Muscle of leg (tissue), 11 donors: ENCODE measurements around the gene CDC73. TPM values are rescaled to one million over a fixed set of nuclear protein-coding genes. Genes with fewer than 3 reads are reported as not detected.
A peak's percentile ranks its signal among the peaks of the same experiment; 100 is the strongest.
"Not testable (repeated sequence)": the region's sequence is repeated elsewhere in the genome, so short reads cannot be mapped to it uniquely, and the experiment has no call there.

Source experiments
- DNase-seq: peaks from one replicate; pipeline ENCODE4 v3.0.0; 2013
- H3K27ac ChIP-seq: one replicate; pipeline ENCODE4 v1.5.1; 2013; ENCODE audit warnings: mild to moderate bottlenecking, low read length, control low read depth
- H3K27me3 ChIP-seq: one replicate; pipeline ENCODE4 v1.6.1; 2013; ENCODE audit warnings: low read length; ENCODE audit not compliant: control insufficient read depth, insufficient read depth
- H3K36me3 ChIP-seq: one replicate; pipeline ENCODE4 v1.6.1; 2013; ENCODE audit warnings: low read length; ENCODE audit not compliant: control insufficient read depth, insufficient read depth
- H3K4me1 ChIP-seq: one replicate; pipeline ENCODE4 v1.6.1; 2013; ENCODE audit warnings: low read length; ENCODE audit not compliant: control insufficient read depth, insufficient read depth
- H3K4me3 ChIP-seq: one replicate; pipeline ENCODE4 v1.5.1; 2013; ENCODE audit warnings: low read length, control low read depth
- H3K9me3 ChIP-seq: replicated peaks from 2 replicates; pipeline ENCODE4 v1.6.1; 2013; ENCODE audit warnings: low read depth, low read length; ENCODE audit not compliant: control insufficient read depth
- WGBS: methylation state at CpG from one replicate; pipeline ENCODE4 v1.1.5; 2013; ENCODE audit warnings: missing lambda C conversion rate; ENCODE audit not compliant: insufficient coverage; 5-methylcytosine and 5-hydroxymethylcytosine counted together
- polyA plus RNA-seq, 8 donors: library from polyadenylated mRNA; unstranded; fragments of 120-200 nt; gene quantifications; one replicate each; pipeline versions ENCODE4 v1.2.1 to v1.2.3, GENCODE V29; 2013; ENCODE audit warnings: inconsistent platforms in 1 of 8, low replicate concordance in 1 of 8; ENCODE audit not compliant: insufficient read length in 8 of 8, insufficient read depth in 1 of 8
- total RNA-seq: library from RNA; stranded (reverse); fragments of 120-200 nt; gene quantifications from one replicate; pipeline ENCODE4 v1.2.4, GENCODE V29; 2013

Gene CDC73
- total and polyA plus RNA-seq, 9 donors, result 13.8 to 30.2 (median 25.9) TPM

DNA sequence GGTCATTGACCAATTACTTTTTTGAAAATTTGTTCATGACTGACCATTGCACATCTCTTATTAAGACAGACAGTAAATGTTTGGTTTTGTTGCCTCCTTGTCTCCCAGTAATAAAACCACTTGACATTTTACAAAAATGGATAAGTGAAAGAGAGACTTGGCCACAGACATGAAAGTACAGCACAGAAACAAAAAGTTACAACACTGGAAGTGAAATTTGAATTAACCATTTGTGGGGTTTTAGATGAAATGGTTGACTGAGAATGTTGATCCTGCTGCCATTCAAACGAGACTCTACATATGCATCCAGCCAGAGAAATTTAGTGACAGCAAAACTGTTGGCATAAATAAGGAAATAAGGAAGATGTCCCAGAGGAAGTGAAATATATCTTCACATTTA is 143.9 kb downstream of the CDC73 start:
- Histone ChIP-seq H3K36me3 (no peaks in the 10 kb centered on the region), H3K4me3 (no peak overlapping the region), H3K4me1 (no peaks in the 10 kb centered on the region), H3K27ac (no peak overlapping the region), H3K9me3 (no peaks in the 10 kb centered on the region), H3K27me3 (no peaks in the 10 kb centered on the region)
- no peak for DNase-seq
- no CpG with 5 or more reads among the region's 1 CpG for WGBS

DNA sequence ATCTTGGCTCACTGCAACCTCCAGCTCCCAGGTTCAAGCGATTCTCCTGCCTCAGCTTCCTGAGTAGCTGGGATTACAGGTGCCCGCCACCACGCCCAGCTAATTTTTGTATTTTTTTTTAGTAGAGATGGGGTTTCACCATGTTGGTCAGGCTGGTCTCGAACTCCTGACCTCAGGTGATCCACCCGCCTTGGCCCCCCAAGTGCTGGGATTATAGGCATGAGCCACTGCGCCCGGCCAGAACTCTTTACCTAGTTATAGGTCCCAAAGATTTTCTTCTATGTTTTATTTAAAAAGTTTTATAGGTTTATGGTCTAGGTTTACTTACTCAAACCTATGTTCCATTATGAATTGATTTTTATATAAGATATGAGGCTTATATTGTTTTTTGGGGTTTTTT is 145.0 kb downstream of the CDC73 start:
- H3K36me3 ChIP-seq, DNase-seq, H3K27me3 ChIP-seq, H3K4me1 ChIP-seq, H3K9me3 ChIP-seq, H3K27ac ChIP-seq, H3K4me3 ChIP-seq: not testable (repeated sequence)
- WGBS, result 80% methylated on average over 1 of the region's 7 CpGs

DNA sequence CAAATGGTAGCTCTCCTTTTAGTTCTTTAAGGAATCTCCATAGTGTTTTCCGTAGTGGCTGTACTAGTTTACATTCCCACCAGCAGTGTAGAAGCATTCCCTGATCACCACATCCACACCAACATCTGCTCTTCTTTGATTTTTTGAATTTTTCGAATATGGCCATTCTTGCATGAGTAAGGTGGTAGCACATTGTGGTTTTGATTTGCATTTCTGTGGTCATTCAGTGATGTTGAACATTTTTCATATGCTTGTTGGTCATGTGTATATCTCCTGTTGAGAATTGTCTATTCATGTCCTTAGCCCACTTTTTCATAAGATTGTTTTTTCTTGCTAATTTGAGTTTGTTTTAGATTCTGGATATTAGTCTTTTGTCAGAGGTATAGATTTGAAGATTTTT is 149.2 kb downstream of the CDC73 start:
- WGBS, result no CpG with 5 or more reads among the region's 2 CpGs
- no peak for DNase-seq
- H3K27ac ChIP-seq, result no peak overlapping the region

DNA sequence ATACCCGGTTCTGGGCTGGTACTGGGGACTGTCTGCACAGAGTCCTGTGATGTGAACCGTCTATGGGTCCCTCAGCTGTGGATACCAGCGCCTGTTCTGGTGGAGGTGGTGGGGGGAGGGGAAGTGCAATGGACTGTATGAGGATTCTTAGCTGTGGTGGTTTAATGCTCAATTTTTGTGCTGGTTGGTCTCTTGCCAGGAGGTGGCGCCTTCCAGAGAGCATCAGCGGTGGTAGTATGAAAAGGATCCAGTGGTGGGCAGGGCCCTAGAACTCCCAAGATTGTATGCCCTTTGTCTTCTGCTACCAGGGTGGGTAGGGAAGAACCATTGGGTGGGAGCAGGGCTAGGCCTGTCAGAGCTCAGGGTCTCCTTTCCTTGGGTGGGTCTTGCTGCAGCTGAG is 153.9 kb downstream of the CDC73 start:
- H3K27me3 ChIP-seq, result no peaks in the 10 kb centered on the region
- H3K36me3 ChIP-seq, result no peaks in the 10 kb centered on the region
- DNase-seq, result no peak
- peaks cover 6% of the 10 kb centered on the region for H3K9me3 ChIP-seq
- no peak overlapping the region for H3K4me3 ChIP-seq
- H3K4me1 ChIP-seq, result no peaks in the 10 kb centered on the region
- WGBS, result 86% methylated on average over 3 of the region's 5 CpGs
- no peak overlapping the region for H3K27ac ChIP-seq

More for the DNA sequence above, 149.2 kb downstream of the CDC73 start:
- Histone ChIP-seq H3K4me1 (no peaks in the 10 kb centered on the region), H3K4me3 (no peak overlapping the region), H3K27me3 (no peaks in the 10 kb centered on the region), H3K36me3 (no peaks in the 10 kb centered on the region), H3K9me3 (peaks cover 6% of the 10 kb centered on the region)

DNA sequence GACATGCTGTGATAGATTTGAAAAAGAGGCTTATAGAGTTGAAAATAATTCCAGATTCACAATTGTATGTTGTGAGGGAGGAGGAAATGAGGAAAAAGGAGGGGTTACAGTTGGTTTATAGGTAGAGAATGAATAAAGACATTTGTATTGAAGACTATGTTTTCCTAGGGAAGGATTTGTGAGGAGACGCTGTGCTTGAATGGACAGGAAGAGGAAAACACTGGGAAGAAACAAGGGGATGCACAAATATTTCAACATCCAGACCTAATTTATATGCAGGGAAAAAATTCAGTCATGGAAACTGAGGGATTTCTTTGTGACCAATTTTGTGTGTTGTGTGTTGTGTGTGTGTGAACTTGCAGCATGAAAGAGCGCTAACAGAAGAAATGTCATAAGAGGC is 157.1 kb downstream of the CDC73 start:
- DNase-seq, result no peak
- Histone ChIP-seq H3K27ac (no peak overlapping the region), H3K4me1 (no peaks in the 10 kb centered on the region), H3K36me3 (no peaks in the 10 kb centered on the region), H3K9me3 (peaks cover 2% of the 10 kb centered on the region), H3K27me3 (no peaks in the 10 kb centered on the region), H3K4me3 (no peak overlapping the region)
- WGBS, result no CpG with 5 or more reads among the region's 2 CpGs

DNA sequence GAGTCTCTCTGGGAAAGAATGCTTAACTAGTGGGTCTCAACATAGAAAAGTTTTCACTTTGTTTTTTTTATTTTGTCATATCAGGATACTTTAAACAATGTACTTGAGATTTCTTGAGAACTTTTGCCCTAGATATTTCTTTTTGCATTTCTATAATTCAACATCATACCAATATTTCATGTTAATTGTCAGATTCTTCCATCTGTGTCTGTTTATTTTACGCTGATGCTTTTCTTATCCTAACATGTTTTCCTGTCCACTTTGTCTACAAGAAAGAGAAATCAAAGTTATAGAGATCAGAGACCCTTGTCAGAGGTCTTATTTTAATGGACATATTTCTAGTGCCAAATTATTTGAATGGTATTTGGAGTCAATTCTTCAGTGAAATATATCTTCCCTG is 160.1 kb downstream of the CDC73 start:
- Histone ChIP-seq H3K27ac (no peak overlapping the region), H3K4me1 (no peaks in the 10 kb centered on the region), H3K9me3 (no peaks in the 10 kb centered on the region), H3K4me3 (no peak overlapping the region), H3K36me3 (no peaks in the 10 kb centered on the region), H3K27me3 (no peaks in the 10 kb centered on the region)
- WGBS, result no CpG with 5 or more reads among the region's 1 CpG
- no peak for DNase-seq

DNA sequence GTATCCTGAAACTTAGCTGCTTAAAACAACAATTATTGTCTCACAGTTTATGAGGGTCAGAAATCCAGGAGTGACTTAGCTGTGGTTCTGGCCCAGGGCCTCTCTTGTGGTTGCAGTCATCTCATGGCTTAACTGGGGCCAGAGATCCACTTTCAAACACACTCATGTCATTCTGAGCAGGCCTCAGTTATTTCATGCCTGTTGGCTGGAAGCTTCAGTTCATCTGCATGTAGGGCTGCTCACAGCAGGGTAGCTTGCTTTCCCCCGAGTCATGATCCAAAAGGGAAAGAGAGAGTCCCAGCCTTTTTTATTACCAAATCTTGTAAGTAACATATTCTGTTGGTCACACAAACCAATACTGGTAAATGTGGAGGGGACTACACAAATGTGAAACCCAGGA is 161.2 kb downstream of the CDC73 start:
- WGBS, result no CpG with 5 or more reads among the region's 1 CpG

DNA sequence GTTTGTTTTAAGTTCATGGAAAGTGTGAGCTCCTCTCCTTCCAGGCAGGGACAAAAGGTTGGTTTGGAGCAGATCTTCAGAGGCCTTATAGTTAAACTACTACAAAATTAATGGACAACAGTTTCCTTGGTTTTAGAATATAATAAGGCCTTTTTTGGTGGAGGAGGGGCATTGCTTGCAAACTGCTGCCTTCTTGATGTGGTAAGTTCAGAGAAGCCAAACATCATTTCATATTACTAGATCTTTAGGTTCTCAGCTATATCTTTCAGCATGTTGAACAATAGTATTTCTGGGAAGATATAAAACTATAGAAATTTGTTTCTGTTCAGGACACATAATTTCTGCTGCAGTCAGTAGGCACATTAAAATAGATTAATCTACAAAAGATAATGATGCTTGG is 162.4 kb downstream of the CDC73 start:
- H3K36me3 ChIP-seq, result no peaks in the 10 kb centered on the region
- no peaks in the 10 kb centered on the region for H3K4me1 ChIP-seq
- no peaks in the 10 kb centered on the region for H3K9me3 ChIP-seq
- no peak overlapping the region for H3K4me3 ChIP-seq
- no peak overlapping the region for H3K27ac ChIP-seq
- DNase-seq, result no peak
- no peaks in the 10 kb centered on the region for H3K27me3 ChIP-seq

More for the DNA sequence above, 161.2 kb downstream of the CDC73 start:
- Histone ChIP-seq H3K27me3 (no peaks in the 10 kb centered on the region), H3K4me1 (no peaks in the 10 kb centered on the region), H3K27ac (no peak overlapping the region), H3K9me3 (no peaks in the 10 kb centered on the region), H3K36me3 (no peaks in the 10 kb centered on the region), H3K4me3 (no peak overlapping the region)
- no peak for DNase-seq

DNA sequence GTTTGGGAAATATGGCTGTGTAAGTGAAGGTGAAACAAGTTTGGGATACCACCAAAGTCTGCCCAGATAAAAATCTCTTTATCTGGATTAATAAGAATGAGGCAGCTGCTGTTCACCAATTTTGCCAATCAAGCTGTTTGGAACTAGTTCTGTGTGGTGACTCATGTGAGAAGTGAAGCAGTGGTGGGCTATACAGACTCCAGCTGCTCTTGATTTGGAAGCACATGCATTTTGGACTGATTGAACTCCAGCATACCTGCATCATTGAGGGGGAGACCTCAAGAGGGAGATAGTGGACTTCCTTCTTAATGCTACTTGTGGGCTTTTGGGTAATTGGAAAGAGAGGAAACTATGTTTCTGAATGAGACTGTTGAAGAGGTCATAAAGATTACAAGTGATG is 163.8 kb downstream of the CDC73 start:
- H3K4me3 ChIP-seq, result no peak overlapping the region
- H3K36me3 ChIP-seq, result no peaks in the 10 kb centered on the region
- H3K27me3 ChIP-seq, result no peaks in the 10 kb centered on the region
- DNase-seq, result no peak
- H3K9me3 ChIP-seq, result no peaks in the 10 kb centered on the region
- no peak overlapping the region for H3K27ac ChIP-seq
- no peaks in the 10 kb centered on the region for H3K4me1 ChIP-seq

DNA sequence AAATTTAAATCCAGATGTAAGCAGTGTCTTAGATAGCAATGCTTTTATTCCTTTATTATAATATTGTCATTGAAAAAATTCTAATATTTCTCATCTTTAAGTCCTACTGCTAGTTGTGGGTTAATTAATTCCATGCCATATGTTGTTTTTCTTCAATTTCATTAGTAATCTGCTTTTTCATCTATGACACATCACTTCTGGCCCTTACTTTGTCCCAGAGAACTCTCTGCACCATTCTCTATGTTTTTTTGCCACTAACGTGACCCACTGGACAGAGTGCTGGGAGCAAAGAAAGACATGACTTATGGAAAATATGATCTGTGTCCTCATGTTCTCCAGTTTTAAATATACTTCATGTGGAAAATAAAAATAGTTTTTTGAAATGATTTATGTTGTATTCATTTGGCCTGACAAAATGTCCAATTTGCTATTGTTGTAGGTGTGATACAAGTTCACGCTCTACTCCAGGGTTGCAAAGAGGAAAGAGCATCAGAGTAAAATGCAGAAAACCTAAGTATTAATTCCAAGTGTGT is 166.8 kb downstream of the CDC73 start:
- H3K4me3 ChIP-seq, H3K36me3 ChIP-seq, H3K27ac ChIP-seq, H3K9me3 ChIP-seq, H3K4me1 ChIP-seq, H3K27me3 ChIP-seq: not testable (repeated sequence)
- no CpG with 5 or more reads among the region's 2 CpGs for WGBS
- peak; percentile 11 for DNase-seq

DNA sequence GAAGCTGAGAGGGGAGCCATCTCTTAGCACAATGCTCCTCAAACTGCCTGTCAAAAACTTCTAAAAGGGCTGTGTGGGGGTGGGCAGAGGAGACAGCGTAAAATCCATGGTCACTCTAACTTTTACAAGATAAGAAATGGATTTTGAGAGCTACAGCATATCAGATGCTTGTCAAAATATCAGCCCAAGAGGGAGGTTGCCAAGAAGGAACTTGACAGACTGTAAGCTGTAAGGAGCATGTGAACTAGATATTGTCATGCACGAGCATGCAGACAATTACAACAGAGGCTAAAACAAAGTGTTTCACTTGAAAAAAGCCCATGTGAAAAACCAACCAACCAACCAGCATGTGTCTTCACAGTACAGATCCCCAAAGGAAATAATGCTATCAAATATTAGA is 171.9 kb downstream of the CDC73 start:
- DNase-seq, result no peak
- no peak overlapping the region for H3K4me3 ChIP-seq
- H3K27me3 ChIP-seq, result no peaks in the 10 kb centered on the region
- WGBS, result no CpG with 5 or more reads among the region's 2 CpGs
- no peak overlapping the region for H3K27ac ChIP-seq
- H3K4me1 ChIP-seq, result no peaks in the 10 kb centered on the region
- no peaks in the 10 kb centered on the region for H3K9me3 ChIP-seq
- H3K36me3 ChIP-seq, result no peaks in the 10 kb centered on the region
